KOPT-K1 (cell line): Measurements from ENCODE around the gene WDR53.
"Not testable (repeated sequence)": the region's sequence is repeated elsewhere in the genome, so short reads cannot be mapped to it uniquely, and the experiment has no call there.

Experiments used
- H3K27ac ChIP-seq: fragments of 200-600 bp; sonication (generic); 2 replicates; pipeline ENCODE4 v1.5.1; 2016; ENCODE audit warnings: antibody characterized with exemption, mild to moderate bottlenecking, low read depth, low read length; ENCODE audit not compliant: poor library complexity, severe bottlenecking
- H3K36me3 ChIP-seq: fragments of 200-600 bp; sonication (generic); 2 replicates; pipeline ENCODE4 v1.5.1; 2017; ENCODE audit warnings: antibody characterized with exemption, mild to moderate bottlenecking, low read length, moderate library complexity; ENCODE audit not compliant: insufficient read depth
- H3K9me3 ChIP-seq: fragments of 200-600 bp; sonication (generic); 2 replicates; pipeline ENCODE4 v1.5.1; 2017; ENCODE audit warnings: antibody characterized with exemption, low read length, mild to moderate bottlenecking; ENCODE audit not compliant: insufficient read depth, poor library complexity, severe bottlenecking

The WDR53 gene

DNA sequence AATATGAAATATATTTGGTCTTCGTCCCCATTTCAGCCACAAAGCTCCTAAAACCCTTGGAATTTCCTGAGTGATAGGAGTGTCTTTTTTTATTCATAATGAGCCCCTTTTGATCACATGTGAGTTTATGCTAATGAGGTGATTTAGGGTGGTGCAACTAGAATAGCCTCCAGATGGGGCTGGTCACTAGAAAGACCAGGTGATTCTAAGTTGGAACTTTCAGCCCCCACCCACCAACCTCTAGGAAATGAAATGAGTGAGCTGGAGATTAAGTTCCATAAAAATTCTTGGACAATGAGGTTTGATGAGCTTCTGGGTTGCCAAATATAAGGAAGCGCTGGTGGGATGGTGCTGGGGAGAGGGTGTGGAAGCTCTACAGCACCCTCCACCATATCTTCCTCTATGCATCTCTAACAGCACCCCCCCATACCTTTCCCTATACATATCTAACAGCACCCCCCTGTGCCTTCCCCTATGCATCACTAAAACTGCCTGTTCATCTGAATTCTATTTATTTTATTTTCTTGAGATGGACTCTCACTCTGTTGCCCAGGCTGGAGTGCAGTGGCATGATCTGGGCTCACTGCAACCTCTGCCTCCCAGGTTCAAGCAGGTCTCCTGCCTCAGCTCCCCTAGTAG is 51.1 kb downstream of the WDR53 start:
- Histone ChIP-seq H3K9me3 (peaks cover 29% of the 10 kb centered on the region), H3K27ac (no peak overlapping the region), H3K36me3 (no peaks in the 10 kb centered on the region)

DNA sequence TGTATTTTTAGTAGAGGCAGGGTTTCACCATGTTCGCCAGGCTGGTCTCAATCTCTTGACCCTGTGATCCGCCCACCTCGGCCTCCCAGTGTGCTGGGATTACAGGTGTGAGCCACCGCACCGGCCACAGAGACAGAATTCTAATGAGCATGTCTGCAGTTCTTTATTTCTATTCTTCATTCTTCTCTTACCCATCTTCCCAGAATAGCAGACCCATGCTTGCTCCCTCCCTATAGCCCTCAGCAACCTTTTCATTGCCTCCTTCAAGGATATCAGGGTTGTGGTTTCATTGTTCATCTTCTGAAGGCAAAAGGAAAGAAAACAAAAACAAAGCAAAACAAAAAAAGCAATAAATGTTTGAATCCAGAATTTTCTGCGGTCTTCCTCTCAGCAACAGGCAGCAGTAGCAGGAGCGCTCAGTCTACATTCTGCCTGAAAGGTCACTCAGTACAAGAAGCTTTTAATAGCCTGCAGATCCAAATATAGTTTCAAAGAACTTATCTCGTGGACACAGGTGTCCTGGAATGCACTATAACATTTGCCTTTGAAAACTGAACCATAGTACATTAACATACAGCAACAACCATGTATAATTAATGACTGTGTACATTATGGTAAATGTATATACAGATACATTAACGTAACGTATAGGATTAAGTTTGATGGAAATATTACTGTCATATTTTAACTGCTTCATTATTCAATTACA is 53.3 kb downstream of the WDR53 start, which contains the start of gene SMCO1:
Gene SMCO1, minus strand, starts transcription at position 434 of the 709 bp plus-strand sequence. Its CDS starts 137 bp downstream, at position 297.
- Histone ChIP-seq H3K9me3 (peaks cover 27% of the 10 kb centered on the region), H3K27ac (no peak within 1 kb of the TSS), H3K36me3 (no peaks in the 10 kb centered on the region)

DNA sequence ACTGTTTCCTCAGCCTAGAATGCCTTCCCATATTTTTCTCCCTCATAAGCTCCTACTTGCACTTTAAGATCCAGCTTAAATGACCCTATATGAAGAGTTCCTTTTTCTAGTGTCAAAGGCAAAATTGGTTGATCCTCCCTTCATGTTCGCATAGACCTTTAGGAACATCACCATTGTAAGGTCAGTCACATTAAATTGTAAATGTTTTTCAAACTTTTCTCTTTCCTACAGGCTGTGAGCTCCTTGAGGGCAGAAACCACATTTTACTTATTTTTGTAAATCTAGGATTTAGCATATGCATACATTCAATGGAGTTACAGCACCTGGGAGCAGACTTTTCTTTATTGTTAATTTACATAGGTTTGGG is 54.0 kb downstream of the WDR53 start:
- Histone ChIP-seq H3K27ac (no peak overlapping the region), H3K9me3 (peaks cover 20% of the 10 kb centered on the region), H3K36me3 (no peaks in the 10 kb centered on the region)

DNA sequence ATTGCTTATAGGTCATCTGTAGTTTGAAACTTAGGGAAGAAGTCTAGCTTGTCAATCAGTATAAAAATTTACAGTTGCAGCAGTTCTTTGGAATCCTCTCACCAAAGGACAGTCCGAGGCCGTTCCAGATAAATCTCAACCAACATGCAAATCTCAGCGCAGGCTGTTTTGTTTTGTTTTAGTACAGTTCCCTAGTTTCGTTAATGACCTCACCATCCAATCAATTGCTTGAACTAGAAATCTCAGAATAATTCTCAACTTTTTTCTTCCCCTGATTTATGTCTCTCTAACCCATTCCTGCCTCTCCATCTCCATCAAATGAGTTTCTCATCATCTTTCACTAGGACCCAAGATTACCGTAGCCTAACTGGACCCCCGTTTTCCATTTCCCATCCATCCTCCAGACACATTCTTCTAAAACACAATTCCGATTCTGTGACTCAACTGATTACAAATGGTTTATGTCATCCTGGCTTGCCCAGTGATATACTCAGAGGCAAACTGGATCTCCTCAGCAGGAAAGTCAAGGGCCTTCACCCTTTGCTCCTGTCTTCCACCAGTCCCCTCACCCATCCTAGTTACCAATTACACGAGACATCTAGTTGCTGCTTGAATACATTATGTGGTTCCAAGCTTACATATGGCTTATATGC is 54.5 kb downstream of the WDR53 start:
- H3K27ac ChIP-seq = no peak overlapping the region
- no peaks in the 10 kb centered on the region for H3K36me3 ChIP-seq
- peaks cover 16% of the 10 kb centered on the region for H3K9me3 ChIP-seq

DNA sequence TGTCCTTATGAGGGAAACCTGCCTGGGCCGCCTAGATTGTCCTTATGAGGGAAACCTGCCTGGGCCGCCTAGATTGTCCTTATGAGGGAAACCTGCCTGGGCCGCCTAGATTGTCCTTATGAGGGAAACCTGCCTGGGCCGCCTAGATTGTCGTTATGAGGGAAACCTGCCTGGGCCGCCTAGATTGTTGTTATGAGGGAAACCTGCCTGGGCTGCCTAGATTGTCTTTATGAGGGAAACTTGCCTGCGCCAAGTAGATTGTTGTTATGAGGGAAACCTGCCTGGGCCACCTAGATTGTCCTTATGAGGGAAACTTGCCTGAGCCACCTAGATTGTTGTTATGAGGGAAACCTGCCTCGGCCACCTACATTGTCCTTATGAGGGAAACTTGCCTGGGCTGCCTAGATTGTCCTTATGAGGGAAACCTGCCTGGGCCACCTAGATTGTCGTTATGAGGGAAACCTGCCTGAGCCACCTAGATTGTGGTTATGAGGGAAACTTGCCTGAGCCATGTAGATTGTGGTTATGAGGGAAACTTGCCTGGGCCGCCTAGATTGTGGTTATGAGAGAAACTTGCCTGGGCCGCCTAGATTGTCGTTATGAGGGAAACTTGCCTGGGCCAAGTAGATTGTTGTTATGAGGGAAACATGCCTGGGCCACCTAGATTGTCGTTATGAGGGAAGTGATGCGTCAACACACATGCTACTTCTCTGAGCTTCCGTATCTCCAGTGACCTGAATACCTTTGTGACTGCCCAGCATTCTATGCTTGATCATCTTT is 56.5 kb downstream of the WDR53 start:
- peaks cover 11% of the 10 kb centered on the region for H3K9me3 ChIP-seq
- H3K27ac ChIP-seq = peak overlapping the region; percentile 64
- H3K36me3 ChIP-seq = not testable (repeated sequence)

DNA sequence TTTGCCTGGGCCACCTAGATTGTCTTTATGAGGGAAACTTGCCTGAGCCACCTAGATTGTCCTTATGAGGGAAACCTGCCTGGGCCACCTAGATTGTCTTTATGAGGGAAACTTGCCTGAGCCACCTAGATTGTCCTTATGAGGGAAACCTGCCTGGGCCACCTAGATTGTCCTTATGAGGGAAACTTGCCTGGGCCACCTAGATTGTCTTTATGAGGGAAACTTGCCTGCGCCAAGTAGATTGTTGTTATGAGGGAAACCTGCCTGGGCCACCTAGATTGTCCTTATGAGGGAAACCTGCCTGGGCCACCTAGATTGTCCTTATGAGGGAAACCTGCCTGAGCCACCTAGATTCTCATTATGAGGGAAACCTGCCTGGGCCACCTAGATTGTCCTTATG is 57.2 kb downstream of the WDR53 start:
- not testable (repeated sequence) for H3K36me3 ChIP-seq
- peaks cover 18% of the 10 kb centered on the region for H3K9me3 ChIP-seq
- H3K27ac ChIP-seq = peak overlapping the region; percentile 18

DNA sequence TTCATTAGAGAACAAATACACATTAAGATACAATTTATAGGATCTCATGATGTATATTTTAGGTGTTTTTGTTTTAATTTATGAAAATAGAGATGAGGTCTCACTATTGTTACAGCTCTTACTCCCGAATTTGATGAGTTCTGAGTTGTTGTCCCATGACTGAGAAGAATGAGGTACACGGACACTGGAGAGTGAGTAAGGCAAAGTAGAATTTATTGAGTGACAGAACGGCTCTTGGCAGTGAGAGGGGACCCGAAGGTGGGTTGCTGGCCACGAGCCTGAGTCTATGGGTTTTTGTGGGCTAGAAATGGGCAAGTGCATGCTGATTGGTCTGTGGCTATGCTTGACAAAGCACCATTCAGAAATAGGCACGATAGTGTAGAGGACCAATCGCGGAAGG is 61.7 kb downstream of the WDR53 start:
- Histone ChIP-seq H3K27ac (no peak overlapping the region), H3K36me3 (0 out of 2 replicates have a peak, but pooled peaks cover under 1% of the 10 kb centered on the region), H3K9me3 (peaks cover 23% of the 10 kb centered on the region)

DNA sequence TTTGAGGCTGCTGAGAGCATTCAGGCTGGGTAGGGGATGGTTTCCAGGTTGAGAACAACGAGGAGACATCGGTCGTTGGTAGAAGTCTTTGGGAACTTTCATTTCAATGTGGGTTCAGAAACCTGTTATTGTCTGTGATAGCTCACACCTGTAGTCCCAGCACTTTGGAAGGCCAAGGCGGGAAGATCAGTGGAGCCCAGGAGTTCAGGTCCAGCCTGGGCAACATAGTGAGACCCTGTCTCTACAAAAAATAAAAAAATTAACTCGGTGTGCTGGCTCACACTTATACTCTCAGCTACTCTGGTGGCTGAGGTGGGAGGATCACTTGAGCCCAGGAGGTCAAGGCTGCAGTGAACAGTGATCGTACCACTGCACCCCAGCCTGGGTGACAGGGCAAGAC is 63.8 kb downstream of the WDR53 start:
- peaks cover 15% of the 10 kb centered on the region; the same call in 1 of the 2 replicates for H3K36me3 ChIP-seq
- peak overlapping the region; percentile 96 for H3K27ac ChIP-seq
- H3K9me3 ChIP-seq = peaks cover 23% of the 10 kb centered on the region
